Peyer's patch (tissue), 4 donors: ENCODE results near the gene DTX2.
"Not testable (repeated sequence)": the region's sequence is repeated elsewhere in the genome, so short reads cannot be mapped to it uniquely, and the experiment has no call there.

Experiments used
- CTCF ChIP-seq, 6 experiments: fragments of 450-650 bp in 4 of 6; fragments of 200-600 bp in 2 of 6; sonication (generic) in 1 of 6; IDR thresholded peaks; one replicate each; pipeline ENCODE4 v1.5.1; 2017 to 2019; ENCODE audit warnings: antibody characterized with exemption in 6 of 6, mild to moderate bottlenecking in 3 of 6, moderate library complexity in 1 of 6
- POLR2A ChIP-seq, 2 donors: fragments of 450-650 bp; IDR thresholded peaks; one replicate each; pipeline ENCODE4 v1.5.1; 2017; ENCODE audit warnings: antibody characterized with exemption in 2 of 2, mild to moderate bottlenecking in 2 of 2, moderate library complexity in 2 of 2

DNA sequence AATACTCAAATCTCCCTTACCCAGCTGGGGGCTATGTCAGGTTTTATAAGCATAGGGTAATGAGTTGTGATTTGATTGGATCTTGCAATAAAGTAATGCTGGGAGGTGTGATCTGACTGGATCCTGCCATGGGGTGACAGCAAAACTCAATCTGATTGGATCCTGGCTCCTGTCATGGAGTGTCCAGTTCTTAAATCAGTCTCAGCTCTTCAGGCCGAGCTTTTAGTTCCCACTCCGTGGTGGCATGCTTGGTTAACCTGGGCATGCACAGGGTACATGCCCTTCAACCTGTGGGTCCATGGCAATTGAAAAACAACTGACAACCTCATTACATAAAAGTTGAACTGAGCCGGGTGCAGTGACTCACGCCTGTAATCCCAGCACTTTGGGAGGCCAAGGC is 64.7 kb downstream of the DTX2 start:
- not testable (repeated sequence) for TF ChIP-seq CTCF, POLR2A (IDR thresholded peaks at IDR 0.05)
